ENCODE results near the gene AKAP6. TPM values are rescaled to one million over a fixed set of nuclear protein-coding genes. Genes with fewer than 3 reads are reported as not detected.

The AKAP6 gene
- total RNA-seq, 1 donor from 2014 or later = 1.3 TPM

GRCh38 chr14:32821964-32822653 is 493.0 kb downstream of the AKAP6 start:
- H3K4me3 ChIP-seq (ENCODE audit: low read depth, low read length) = no peak overlapping the region
- DNase-seq (ENCODE audit: low read depth) = no peak
- H3K27me3 ChIP-seq (ENCODE audit: control insufficient read depth, insufficient read depth, low read length) = no peaks in the 10 kb centered on the region
- H3K36me3 ChIP-seq (ENCODE audit: control insufficient read depth, insufficient read depth, low read length) = no peaks in the 10 kb centered on the region
- TF ChIP-seq, protein P1, sequence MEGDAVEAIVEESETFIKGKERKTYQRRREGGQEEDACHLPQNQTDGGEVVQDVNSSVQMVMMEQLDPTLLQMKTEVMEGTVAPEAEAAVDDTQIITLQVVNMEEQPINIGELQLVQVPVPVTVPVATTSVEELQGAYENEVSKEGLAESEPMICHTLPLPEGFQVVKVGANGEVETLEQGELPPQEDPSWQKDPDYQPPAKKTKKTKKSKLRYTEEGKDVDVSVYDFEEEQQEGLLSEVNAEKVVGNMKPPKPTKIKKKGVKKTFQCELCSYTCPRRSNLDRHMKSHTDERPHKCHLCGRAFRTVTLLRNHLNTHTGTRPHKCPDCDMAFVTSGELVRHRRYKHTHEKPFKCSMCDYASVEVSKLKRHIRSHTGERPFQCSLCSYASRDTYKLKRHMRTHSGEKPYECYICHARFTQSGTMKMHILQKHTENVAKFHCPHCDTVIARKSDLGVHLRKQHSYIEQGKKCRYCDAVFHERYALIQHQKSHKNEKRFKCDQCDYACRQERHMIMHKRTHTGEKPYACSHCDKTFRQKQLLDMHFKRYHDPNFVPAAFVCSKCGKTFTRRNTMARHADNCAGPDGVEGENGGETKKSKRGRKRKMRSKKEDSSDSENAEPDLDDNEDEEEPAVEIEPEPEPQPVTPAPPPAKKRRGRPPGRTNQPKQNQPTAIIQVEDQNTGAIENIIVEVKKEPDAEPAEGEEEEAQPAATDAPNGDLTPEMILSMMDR (IDR thresholded peaks at IDR 0.05; ENCODE audit: insufficient read depth, low read length, poor library complexity, severe bottlenecking) = no peak

DNA sequence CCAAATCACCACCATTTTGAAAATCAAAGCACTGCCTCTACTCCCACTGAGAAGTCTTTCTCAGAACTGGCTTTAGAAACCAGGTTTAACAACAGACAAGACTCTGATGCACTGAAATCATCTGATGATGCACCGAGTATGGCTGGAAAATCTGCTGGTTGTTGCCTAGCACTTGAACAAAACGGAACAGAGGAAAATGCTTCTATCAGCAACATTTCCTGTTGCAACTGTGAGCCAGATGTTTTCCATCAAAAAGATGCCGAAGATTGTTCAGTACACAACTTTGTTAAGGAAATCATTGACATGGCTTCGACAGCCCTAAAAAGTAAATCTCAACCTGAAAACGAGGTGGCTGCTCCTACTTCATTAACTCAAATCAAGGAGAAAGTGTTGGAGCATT is 494.6 kb downstream of the AKAP6 start:
- TF ChIP-seq, protein P1 (IDR thresholded peaks at IDR 0.05; ENCODE audit: insufficient read depth, low read length, poor library complexity, severe bottlenecking) = no peak
- H3K27me3 ChIP-seq (ENCODE audit: control insufficient read depth, insufficient read depth, low read length) = no peaks in the 10 kb centered on the region
- no peak for DNase-seq (ENCODE audit: low read depth)
- H3K4me3 ChIP-seq (ENCODE audit: low read depth, low read length) = no peak overlapping the region
- H3K36me3 ChIP-seq (ENCODE audit: control insufficient read depth, insufficient read depth, low read length) = no peaks in the 10 kb centered on the region

- no peak overlapping the region for H3K4me3 ChIP-seq (ENCODE audit: low read depth, low read length)
- H3K36me3 ChIP-seq (ENCODE audit: control insufficient read depth, insufficient read depth, low read length) = no peaks in the 10 kb centered on the region
- H3K27me3 ChIP-seq (ENCODE audit: control insufficient read depth, insufficient read depth, low read length) = no peaks in the 10 kb centered on the region
- TF ChIP-seq, protein P1 (IDR thresholded peaks at IDR 0.05; ENCODE audit: insufficient read depth, low read length, poor library complexity, severe bottlenecking) = no peak
- DNase-seq (ENCODE audit: low read depth) = no peak
Measured at GRCh38 chr14:32824195-32824594, 495.1 kb downstream of the AKAP6 start.

GRCh38 chr14:32825058-32825457 is 496.0 kb downstream of the AKAP6 start:
- Histone ChIP-seq H3K4me3 (ENCODE audit: low read depth, low read length) (no peak overlapping the region), H3K27me3 (ENCODE audit: control insufficient read depth, insufficient read depth, low read length) (no peaks in the 10 kb centered on the region), H3K36me3 (ENCODE audit: control insufficient read depth, insufficient read depth, low read length) (no peaks in the 10 kb centered on the region)
- no peak for DNase-seq (ENCODE audit: low read depth)
- TF ChIP-seq, protein P1 (IDR thresholded peaks at IDR 0.05; ENCODE audit: insufficient read depth, low read length, poor library complexity, severe bottlenecking) = no peak

- Histone ChIP-seq H3K4me3 (ENCODE audit: low read depth, low read length) (no peak overlapping the region), H3K36me3 (ENCODE audit: control insufficient read depth, insufficient read depth, low read length) (no peaks in the 10 kb centered on the region), H3K27me3 (ENCODE audit: control insufficient read depth, insufficient read depth, low read length) (no peaks in the 10 kb centered on the region)
- TF ChIP-seq, protein P1 (IDR thresholded peaks at IDR 0.05; ENCODE audit: insufficient read depth, low read length, poor library complexity, severe bottlenecking) = no peak
- DNase-seq (ENCODE audit: low read depth) = no peak
Measured at GRCh38 chr14:32826404-32827082, 497.4 kb downstream of the AKAP6 start.

All from kidney epithelial cell (primary cell).